Measurements from ENCODE around the gene DOK6.

- TF ChIP-seq CTCF (IDR thresholded peaks at IDR 0.05) (no peak), POLR2A (IDR thresholded peaks at IDR 0.05) (no peak), POLR2AphosphoS5 (IDR thresholded peaks at IDR 0.05) (no peak), EP300 (IDR thresholded peaks at IDR 0.05) (no peak)
These were observed 485.3 kb downstream of the DOK6 start for GRCh38 chr18:69885841-69886531.
